MCF 10A (cell line): ENCODE data around the gene TRMT112. TPM values are rescaled to one million over a fixed set of nuclear protein-coding genes. Genes with fewer than 3 reads are reported as not detected.
A peak's percentile ranks its signal among the peaks of the same experiment; 100 is the strongest.

Source experiments
- BruUV-seq: library from RNA; stranded (reverse); fragments of 400-500 nt; replicated peaks from 2 replicates; lab custom pipeline; 2021; lab: Mats Ljungman, UMichigan
- CTCF ChIA-PET: fragments of 300-600 bp; sonication (Branson Sonifier 250); formaldehyde crosslinking; extraction: SDS; loops from one replicate; lab custom pipeline; 2021; ENCODE audit warnings: antibody characterized with exemption, inconsistent platforms; lab: Yijun Ruan, JAX
- POLR2A ChIA-PET: fragments of 300-600, 350-650 bp; sonication (Branson Sonifier 250); formaldehyde crosslinking; extraction: SDS; loops from one replicate; lab custom pipeline; 2020; ENCODE audit warnings: antibody characterized with exemption, inconsistent platforms; lab: Yijun Ruan, JAX
- DNase-seq: peaks from one replicate; pipeline ENCODE4 v3.0.0-alpha.2; 2018; ENCODE audit not compliant: unreplicated experiment
- H3K27ac Mint-ChIP-seq: one replicate; pipeline ENCODE4 v1.8.0; 2022; ENCODE audit warnings: mild to moderate bottlenecking, low read depth, mixed read lengths; ENCODE audit not compliant: unreplicated experiment
- H3K27me3 Mint-ChIP-seq: one replicate; pipeline ENCODE4 v1.8.0; 2022; ENCODE audit warnings: mixed read lengths; ENCODE audit not compliant: insufficient read depth, unreplicated experiment
- H3K36me3 Mint-ChIP-seq: one replicate; pipeline ENCODE4 v1.8.0; 2022; ENCODE audit warnings: mild to moderate bottlenecking, moderate library complexity, mixed read lengths; ENCODE audit not compliant: insufficient read depth, unreplicated experiment
- H3K4me1 Mint-ChIP-seq: one replicate; pipeline ENCODE4 v1.8.0; 2022; ENCODE audit warnings: mixed read lengths; ENCODE audit not compliant: insufficient read depth, unreplicated experiment
- H3K4me3 Mint-ChIP-seq: one replicate; pipeline ENCODE4 v1.8.0; 2022; ENCODE audit warnings: mild to moderate bottlenecking, moderate library complexity, mixed read lengths; ENCODE audit not compliant: unreplicated experiment
- H3K9me3 Mint-ChIP-seq: one replicate; pipeline ENCODE4 v1.8.0; 2022; ENCODE audit warnings: mixed read lengths; ENCODE audit not compliant: unreplicated experiment
- intact Hi-C: fragments of 100-400 bp; cut with micrococcal nuclease; formaldehyde crosslinking; loops from 2 replicates; pipeline ENCODE4 v1.14.1; 2022
- total RNA-seq: library from RNA; stranded (reverse); gene quantifications from 2 replicates; pipeline ENCODE4 v1.2.3, GENCODE V29; 2022
- TF ChIP-seq, protein P1 (sequence below): fragments of 200-600 bp; IDR thresholded peaks from one replicate; pipeline ENCODE4 v1.8.0; 2022; ENCODE audit warnings: antibody characterized with exemption, mild to moderate bottlenecking; ENCODE audit not compliant: unreplicated experiment

TRMT112 gene
- total RNA-seq, 1 experiment from 2014 or later: 284 TPM

DNA sequence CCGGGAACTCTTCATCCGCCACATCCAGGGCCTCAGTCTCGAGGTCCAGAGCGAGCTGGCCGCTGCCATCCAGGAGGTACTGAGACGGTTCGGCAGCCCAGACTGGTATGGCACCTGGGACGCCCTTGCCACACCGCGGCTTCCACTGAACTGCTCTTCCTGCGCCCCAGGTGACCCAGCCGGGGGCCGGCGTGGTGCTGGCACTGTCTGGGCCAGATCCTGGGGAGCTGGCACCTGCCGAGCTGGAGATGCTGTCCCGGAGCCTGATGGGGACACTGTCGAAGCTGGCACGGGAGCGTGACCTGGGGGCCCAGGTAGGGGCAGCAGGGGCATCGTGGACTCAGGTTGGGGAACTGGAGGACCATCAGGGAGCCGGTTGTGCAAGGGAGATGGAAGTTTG is 24.1 kb upstream of the TRMT112 start:
- no peak for DNase-seq
- Mint-ChIP-seq H3K9me3 (no peaks in the 10 kb centered on the region), H3K4me3 (peak overlapping the region; percentile 14), H3K36me3 (no peaks in the 10 kb centered on the region), H3K27ac (no peak overlapping the region), H3K4me1 (peaks cover 9% of the 10 kb centered on the region), H3K27me3 (no peaks in the 10 kb centered on the region)
- no TSS peak for BruUV-seq
- ChIA-PET POLR2A (interaction anchor here (1.7 to 15.4 kb wide), 5 partner anchors 9 to 71 kb away, joined by 4 to 285 read pairs (median 11); partner anchors contain the start of genes PRDX5 and TRMT112), CTCF (interaction anchor here (0.6 to 4.2 kb wide), 11 partner anchors 8 to 432 kb away, joined by 3 to 58 read pairs (median 4); partner anchors contain the start of genes PRDX5 and TRMT112)
- TF ChIP-seq, protein P1, sequence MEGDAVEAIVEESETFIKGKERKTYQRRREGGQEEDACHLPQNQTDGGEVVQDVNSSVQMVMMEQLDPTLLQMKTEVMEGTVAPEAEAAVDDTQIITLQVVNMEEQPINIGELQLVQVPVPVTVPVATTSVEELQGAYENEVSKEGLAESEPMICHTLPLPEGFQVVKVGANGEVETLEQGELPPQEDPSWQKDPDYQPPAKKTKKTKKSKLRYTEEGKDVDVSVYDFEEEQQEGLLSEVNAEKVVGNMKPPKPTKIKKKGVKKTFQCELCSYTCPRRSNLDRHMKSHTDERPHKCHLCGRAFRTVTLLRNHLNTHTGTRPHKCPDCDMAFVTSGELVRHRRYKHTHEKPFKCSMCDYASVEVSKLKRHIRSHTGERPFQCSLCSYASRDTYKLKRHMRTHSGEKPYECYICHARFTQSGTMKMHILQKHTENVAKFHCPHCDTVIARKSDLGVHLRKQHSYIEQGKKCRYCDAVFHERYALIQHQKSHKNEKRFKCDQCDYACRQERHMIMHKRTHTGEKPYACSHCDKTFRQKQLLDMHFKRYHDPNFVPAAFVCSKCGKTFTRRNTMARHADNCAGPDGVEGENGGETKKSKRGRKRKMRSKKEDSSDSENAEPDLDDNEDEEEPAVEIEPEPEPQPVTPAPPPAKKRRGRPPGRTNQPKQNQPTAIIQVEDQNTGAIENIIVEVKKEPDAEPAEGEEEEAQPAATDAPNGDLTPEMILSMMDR: no peak
- intact Hi-C loops: no loop called here

DNA sequence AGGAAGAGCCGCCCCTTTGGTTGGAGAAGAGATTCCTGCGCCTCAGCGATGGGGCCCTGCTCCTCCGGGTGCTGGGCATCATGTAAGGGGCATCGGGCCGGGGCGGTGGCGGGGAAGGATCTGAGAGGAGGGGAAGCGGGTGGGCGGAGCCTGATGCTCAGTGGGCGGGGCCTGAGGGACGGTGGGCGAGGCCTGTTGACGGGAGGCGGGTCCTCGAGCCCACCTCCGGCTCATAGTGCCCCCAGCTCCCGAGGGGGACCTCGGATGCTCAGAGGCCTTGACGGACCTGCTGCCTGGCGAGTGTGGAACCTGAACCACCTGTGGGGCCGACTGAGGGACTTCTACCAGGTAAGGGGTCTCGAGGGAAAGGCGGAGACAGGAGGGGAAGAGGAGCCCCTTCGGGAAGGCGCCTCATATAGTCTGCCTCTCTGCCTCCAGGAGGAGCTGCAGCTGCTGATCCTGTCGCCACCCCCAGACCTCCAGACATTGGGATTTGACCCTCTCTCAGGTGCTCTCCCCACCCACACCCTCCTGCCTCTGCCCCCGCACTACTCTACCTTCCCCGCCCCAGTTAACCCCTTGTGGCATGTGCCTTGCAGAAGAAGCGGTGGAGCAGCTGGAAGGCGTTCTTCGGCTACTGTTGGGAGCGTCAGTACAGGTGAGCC is 23.4 kb upstream of the TRMT112 start:
- Mint-ChIP-seq H3K36me3 (no peaks in the 10 kb centered on the region), H3K27ac (no peak overlapping the region), H3K4me3 (no peak overlapping the region), H3K4me1 (peaks cover 10% of the 10 kb centered on the region), H3K9me3 (no peaks in the 10 kb centered on the region), H3K27me3 (no peaks in the 10 kb centered on the region)
- intact Hi-C loops: no loop called here
- no TSS peak for BruUV-seq
- no peak for DNase-seq
- ChIA-PET CTCF (interaction anchor here (0.6 to 4.2 kb wide), 11 partner anchors 8 to 433 kb away, joined by 3 to 58 read pairs (median 4); partner anchors contain the start of genes PRDX5 and TRMT112), POLR2A (interaction anchor here (1.2 to 15.4 kb wide), 5 partner anchors 9 to 69 kb away, joined by 3 to 285 read pairs (median 11); partner anchors contain the start of genes PRDX5 and TRMT112)
- TF ChIP-seq, protein P1: no peak

DNA sequence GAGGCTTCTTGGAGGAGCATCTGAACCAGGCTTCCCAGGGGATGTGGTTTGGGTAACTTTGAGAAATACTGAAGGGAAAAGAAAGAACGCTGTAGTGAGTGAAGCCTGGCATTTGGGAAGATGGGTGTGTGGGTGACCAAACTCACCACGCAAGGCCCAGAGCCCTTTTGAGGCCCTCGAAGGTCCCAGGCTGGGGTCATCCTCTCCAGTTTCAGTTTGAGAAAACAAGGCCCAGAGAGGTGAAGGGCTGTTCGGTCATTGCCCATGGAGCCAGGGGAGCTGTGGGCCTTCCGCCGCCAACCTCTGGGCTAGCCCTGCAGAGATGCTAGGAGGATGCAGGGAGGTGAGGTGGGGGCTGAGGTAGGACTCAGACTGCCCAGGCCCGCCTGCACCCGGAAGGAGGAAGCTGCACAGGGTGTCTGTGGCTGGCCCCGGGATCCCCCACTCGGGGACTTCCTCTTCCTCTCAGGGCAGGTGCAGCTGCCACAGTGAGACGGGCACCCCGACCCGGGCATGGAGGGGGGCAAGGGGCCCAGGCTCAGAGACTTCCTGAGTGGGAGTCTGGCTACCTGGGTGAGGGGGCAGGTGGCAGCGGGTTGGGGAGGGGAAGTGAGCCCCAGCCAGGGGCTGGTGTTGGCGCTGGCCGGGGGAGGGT is 22.5 kb upstream of the TRMT112 start, which contains the start of gene CCDC88B:
TSS of gene CCDC88B (plus strand) at position 451 of the 655 bp plus-strand sequence. CDS start at position 514, 63 bp downstream.
- CTCF ChIA-PET: interaction anchor here (0.6 to 11.4 kb wide), 4 partner anchors 15 to 151 kb away, joined by 3 to 135 read pairs (median 31); no protein-coding TSS in a partner anchor
- intact Hi-C loops: no loop called here
- TF ChIP-seq, protein P1: no peak

More for the DNA sequence above, 22.5 kb upstream of the TRMT112 start, which contains the start of gene CCDC88B:
- Mint-ChIP-seq H3K27me3 (no peaks in the 10 kb centered on the region), H3K27ac (peak within 1 kb of the TSS; percentile 7), H3K4me3 (no peak within 1 kb of the TSS), H3K4me1 (peaks cover 15% of the 10 kb centered on the region), H3K36me3 (no peaks in the 10 kb centered on the region), H3K9me3 (no peaks in the 10 kb centered on the region)
- DNase-seq: no peak
- POLR2A ChIA-PET: interaction anchor here (1.2 to 15.4 kb wide), 2 partner anchors 22 to 68 kb away, joined by 3 to 285 read pairs; partner anchors contain the start of genes PRDX5 and TRMT112
- BruUV-seq: no TSS peak
